ENCODE results near the gene THADA.

Gene THADA

DNA sequence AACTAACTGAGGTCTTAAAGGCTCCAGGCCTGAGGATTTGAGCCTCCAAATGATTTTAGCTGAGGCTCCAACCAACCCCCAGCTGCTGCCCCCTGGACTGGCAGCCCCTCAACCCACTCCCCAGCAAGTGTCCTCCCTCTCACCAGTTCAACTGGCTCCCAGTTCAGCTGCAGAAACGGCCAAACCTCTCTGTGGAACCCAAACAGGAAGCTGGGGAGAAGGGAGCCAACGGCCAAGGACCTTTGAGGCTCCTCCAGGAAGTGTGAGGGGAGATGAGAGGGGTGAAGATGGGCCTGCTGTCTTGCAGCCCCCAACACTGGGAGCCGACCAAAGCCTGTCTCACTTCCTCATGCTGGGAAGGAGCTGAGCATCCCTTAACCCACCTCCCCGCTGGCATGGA, 394.3 kb downstream of the THADA start (continued):
- TF ChIP-seq, protein P1, sequence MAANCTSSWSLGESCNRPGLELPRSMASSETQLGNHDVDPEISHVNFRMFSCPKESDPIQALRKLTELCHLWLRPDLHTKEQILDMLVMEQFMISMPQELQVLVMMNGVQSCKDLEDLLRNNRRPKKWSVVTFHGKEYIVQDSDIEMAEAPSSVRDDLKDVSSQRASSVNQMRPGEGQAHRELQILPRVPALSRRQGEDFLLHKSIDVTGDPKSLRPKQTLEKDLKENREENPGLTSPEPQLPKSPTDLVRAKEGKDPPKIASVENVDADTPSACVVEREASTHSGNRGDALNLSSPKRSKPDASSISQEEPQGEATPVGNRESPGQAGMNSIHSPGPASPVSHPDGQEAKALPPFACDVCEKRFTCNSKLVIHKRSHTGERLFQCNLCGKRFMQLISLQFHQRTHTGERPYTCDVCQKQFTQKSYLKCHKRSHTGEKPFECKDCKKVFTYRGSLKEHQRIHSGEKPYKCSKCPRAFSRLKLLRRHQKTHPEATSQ (tag by site-specific recombination; IDR thresholded peaks at IDR 0.05), result no peak
- TF ChIP-seq ZNF529 (tag by site-specific recombination; IDR thresholded peaks at IDR 0.05; ENCODE audit: insufficient replicate concordance) (no peak), ZSCAN16 (tag by site-specific recombination; IDR thresholded peaks at IDR 0.05) (no peak), ZNF792 (tag by site-specific recombination; IDR thresholded peaks at IDR 0.05) (no peak)

DNA sequence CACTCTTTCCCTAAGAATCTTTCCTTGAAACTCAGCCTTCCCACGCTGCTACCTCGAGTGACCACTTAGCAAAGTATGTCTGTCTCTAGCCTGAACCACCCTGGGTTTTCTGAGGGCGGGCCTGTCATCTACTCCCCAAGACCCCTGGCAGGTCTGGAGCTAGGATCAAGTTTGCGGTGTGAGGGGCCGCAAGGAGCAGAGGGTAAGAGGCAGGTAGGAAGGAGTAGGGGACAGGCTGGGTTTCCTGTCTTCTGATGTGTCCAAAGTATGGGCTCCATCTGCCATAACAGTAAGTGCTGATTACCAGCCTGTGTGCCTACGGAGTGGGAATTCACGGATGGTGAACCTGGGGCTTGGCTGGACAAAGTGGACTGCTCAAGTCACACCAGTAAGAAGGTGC, 394.8 kb downstream of the THADA start:
- no peak overlapping the region for H3K27ac ChIP-seq (ENCODE audit: extremely low read depth, low read depth, low read length)
- H3K4me1 ChIP-seq (ENCODE audit: control insufficient read depth, insufficient read depth, low read length), result no peaks in the 10 kb centered on the region
- H3K4me3 ChIP-seq (ENCODE audit: low read depth, low read length), result no peak overlapping the region
- H3K9me3 ChIP-seq (ENCODE audit: control insufficient read depth, insufficient read depth, low read depth, low read length), result no peaks in the 10 kb centered on the region
- POLR2A ChIA-PET, result no interaction called here
- TF ChIP-seq, protein P2, sequence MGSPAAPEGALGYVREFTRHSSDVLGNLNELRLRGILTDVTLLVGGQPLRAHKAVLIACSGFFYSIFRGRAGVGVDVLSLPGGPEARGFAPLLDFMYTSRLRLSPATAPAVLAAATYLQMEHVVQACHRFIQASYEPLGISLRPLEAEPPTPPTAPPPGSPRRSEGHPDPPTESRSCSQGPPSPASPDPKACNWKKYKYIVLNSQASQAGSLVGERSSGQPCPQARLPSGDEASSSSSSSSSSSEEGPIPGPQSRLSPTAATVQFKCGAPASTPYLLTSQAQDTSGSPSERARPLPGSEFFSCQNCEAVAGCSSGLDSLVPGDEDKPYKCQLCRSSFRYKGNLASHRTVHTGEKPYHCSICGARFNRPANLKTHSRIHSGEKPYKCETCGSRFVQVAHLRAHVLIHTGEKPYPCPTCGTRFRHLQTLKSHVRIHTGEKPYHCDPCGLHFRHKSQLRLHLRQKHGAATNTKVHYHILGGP (tag by site-specific recombination; IDR thresholded peaks at IDR 0.05), result no peak
- TF ChIP-seq, protein P3, sequence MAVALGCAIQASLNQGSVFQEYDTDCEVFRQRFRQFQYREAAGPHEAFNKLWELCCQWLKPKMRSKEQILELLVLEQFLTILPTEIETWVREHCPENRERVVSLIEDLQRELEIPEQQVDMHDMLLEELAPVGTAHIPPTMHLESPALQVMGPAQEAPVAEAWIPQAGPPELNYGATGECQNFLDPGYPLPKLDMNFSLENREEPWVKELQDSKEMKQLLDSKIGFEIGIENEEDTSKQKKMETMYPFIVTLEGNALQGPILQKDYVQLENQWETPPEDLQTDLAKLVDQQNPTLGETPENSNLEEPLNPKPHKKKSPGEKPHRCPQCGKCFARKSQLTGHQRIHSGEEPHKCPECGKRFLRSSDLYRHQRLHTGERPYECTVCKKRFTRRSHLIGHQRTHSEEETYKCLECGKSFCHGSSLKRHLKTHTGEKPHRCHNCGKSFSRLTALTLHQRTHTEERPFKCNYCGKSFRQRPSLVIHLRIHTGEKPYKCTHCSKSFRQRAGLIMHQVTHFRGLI (tag by site-specific recombination; IDR thresholded peaks at IDR 0.05), result no peak
- TF ChIP-seq ZFP3 (tag by site-specific recombination; IDR thresholded peaks at IDR 0.05; ENCODE audit: low read depth) (no peak), ZNF138 (tag by site-specific recombination; IDR thresholded peaks at IDR 0.05; ENCODE audit: borderline replicate concordance) (no peak), ZNF792 (tag by site-specific recombination; IDR thresholded peaks at IDR 0.05) (no peak), ZNF184 (tag by site-specific recombination; IDR thresholded peaks at IDR 0.05) (no peak), KLF7 (tag by site-specific recombination; IDR thresholded peaks at IDR 0.05; ENCODE audit: borderline replicate concordance) (no peak), ZNF843 (tag by site-specific recombination; IDR thresholded peaks at IDR 0.05) (no peak), ZNF514 (tag by site-specific recombination; IDR thresholded peaks at IDR 0.05) (no peak), KLF16 (tag by site-specific recombination; IDR thresholded peaks at IDR 0.05) (no peak), ZNF311 (tag by site-specific recombination; IDR thresholded peaks at IDR 0.05; ENCODE audit: borderline replicate concordance) (no peak), ZNF610 (tag by site-specific recombination; IDR thresholded peaks at IDR 0.05; ENCODE audit: borderline replicate concordance) (no peak), BCL11A (tag by site-specific recombination; IDR thresholded peaks at IDR 0.05; ENCODE audit: low read depth) (no peak), ZNF202 (tag by site-specific recombination; IDR thresholded peaks at IDR 0.05; ENCODE audit: borderline replicate concordance) (no peak), ZNF654 (tag by site-specific recombination; IDR thresholded peaks at IDR 0.05; ENCODE audit: low read depth) (no peak), ZNF16 (tag by site-specific recombination; IDR thresholded peaks at IDR 0.05; ENCODE audit: low read depth) (no peak), MYNN (tag by site-specific recombination; IDR thresholded peaks at IDR 0.05; ENCODE audit: borderline replicate concordance) (no peak)
- TF ChIP-seq, protein P4, sequence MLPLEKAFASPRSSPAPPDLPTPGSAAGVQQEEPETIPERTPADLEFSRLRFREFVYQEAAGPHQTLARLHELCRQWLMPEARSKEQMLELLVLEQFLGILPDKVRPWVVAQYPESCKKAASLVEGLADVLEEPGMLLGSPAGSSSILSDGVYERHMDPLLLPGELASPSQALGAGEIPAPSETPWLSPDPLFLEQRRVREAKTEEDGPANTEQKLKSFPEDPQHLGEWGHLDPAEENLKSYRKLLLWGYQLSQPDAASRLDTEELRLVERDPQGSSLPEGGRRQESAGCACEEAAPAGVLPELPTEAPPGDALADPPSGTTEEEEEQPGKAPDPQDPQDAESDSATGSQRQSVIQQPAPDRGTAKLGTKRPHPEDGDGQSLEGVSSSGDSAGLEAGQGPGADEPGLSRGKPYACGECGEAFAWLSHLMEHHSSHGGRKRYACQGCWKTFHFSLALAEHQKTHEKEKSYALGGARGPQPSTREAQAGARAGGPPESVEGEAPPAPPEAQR (tag by site-specific recombination; IDR thresholded peaks at IDR 0.05), result no peak
- TF ChIP-seq, protein P5, sequence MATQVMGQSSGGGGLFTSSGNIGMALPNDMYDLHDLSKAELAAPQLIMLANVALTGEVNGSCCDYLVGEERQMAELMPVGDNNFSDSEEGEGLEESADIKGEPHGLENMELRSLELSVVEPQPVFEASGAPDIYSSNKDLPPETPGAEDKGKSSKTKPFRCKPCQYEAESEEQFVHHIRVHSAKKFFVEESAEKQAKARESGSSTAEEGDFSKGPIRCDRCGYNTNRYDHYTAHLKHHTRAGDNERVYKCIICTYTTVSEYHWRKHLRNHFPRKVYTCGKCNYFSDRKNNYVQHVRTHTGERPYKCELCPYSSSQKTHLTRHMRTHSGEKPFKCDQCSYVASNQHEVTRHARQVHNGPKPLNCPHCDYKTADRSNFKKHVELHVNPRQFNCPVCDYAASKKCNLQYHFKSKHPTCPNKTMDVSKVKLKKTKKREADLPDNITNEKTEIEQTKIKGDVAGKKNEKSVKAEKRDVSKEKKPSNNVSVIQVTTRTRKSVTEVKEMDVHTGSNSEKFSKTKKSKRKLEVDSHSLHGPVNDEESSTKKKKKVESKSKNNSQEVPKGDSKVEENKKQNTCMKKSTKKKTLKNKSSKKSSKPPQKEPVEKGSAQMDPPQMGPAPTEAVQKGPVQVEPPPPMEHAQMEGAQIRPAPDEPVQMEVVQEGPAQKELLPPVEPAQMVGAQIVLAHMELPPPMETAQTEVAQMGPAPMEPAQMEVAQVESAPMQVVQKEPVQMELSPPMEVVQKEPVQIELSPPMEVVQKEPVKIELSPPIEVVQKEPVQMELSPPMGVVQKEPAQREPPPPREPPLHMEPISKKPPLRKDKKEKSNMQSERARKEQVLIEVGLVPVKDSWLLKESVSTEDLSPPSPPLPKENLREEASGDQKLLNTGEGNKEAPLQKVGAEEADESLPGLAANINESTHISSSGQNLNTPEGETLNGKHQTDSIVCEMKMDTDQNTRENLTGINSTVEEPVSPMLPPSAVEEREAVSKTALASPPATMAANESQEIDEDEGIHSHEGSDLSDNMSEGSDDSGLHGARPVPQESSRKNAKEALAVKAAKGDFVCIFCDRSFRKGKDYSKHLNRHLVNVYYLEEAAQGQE (tag by site-specific recombination; IDR thresholded peaks at IDR 0.05), result no peak
- TF ChIP-seq, protein P1 (tag by site-specific recombination; IDR thresholded peaks at IDR 0.05), result no peak
- H3K36me3 ChIP-seq (ENCODE audit: control insufficient read depth in 2 of 2, insufficient read depth in 1 of 2, low read length in 2 of 2), result no peaks in the 10 kb centered on the region
- CTCF ChIA-PET, result interaction anchor here (0.7 to 0.9 kb wide), 2 partner anchors 8 to 68 kb away, joined by 3 to 5 read pairs; no protein-coding TSS in a partner anchor

All from HEK293 (cell line).